ENCODE measurements around the gene JPH3. TPM values are rescaled to one million over a fixed set of nuclear protein-coding genes. Genes with fewer than 3 reads are reported as not detected.

The JPH3 gene
- total RNA-seq, 2 experiments from 2014 or later = 0.07 to 0.14 TPM

DNA sequence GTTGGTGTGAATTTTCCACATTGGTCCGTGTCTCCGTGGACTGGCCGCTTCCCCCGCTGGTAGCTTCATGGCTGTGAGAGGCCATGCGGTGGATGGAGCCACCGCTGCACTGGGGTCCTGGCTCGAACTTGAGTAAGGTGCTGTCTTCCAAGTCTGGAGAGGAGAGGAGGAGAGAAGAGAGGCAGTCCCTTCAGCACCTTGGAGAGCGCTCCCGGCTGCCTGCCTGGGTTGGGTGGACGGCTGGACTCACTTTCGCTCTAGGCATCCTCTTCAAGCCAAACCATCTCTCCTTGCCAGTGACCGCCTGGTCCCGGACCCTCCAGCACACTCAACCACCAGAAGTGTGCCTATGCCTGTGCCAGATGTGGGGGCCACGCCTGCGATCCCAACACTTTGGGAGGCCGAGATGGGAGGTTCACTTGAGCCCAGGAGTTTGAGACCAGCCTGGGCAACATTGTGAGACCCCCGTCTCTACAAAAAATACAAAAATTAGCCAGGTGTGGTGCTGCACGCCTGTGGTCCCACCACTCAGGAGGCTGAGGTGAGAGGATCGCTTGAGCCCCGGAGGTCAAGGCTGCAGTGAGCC is 6.2 kb downstream of the JPH3 start:
- Mint-ChIP-seq H3K4me1 (ENCODE audit: low read depth) (peaks cover 6% of the 10 kb centered on the region), H3K4me3 (no peak overlapping the region), H3K36me3 (ENCODE audit: low read depth) (no peaks in the 10 kb centered on the region), H3K27me3 (ENCODE audit: low read depth) (peaks cover 28% of the 10 kb centered on the region), H3K27ac (no peak overlapping the region), H3K9me3 (no peaks in the 10 kb centered on the region)
- peak; percentile 70 for DNase-seq
- CTCF ChIA-PET = interaction anchor here (0.6 kb wide), 1 partner anchor 69 kb away, joined by 3 read pairs; no protein-coding TSS in a partner anchor
- intact Hi-C loops (cut with micrococcal nuclease) = no loop called here

DNA sequence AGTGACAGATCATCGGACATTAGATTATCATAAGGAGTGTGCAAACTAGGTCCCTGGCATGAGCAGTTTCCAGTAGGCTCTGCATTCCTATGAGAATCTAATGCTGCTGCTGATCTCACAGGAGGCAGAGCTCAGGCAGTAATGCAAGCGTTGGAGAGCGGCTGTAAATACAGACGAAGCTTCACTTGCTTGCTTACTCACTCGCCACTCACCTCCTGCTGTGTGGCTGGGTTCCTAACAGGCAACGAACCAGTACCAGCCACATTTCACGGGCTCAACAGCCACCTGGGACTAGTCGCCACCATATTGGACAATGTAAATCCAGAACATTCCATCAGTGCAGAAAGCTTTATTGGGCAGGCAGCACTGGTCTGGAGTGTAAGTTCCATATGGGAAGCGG is 7.7 kb downstream of the JPH3 start:
- Mint-ChIP-seq H3K4me1 (ENCODE audit: low read depth) (no peaks in the 10 kb centered on the region), H3K36me3 (ENCODE audit: low read depth) (no peaks in the 10 kb centered on the region), H3K27ac (no peak overlapping the region), H3K27me3 (ENCODE audit: low read depth) (peaks cover 16% of the 10 kb centered on the region), H3K9me3 (no peaks in the 10 kb centered on the region), H3K4me3 (no peak overlapping the region)
- CTCF ChIA-PET = no interaction called here
- intact Hi-C loops (cut with micrococcal nuclease) = no loop called here
- DNase-seq = no peak

DNA sequence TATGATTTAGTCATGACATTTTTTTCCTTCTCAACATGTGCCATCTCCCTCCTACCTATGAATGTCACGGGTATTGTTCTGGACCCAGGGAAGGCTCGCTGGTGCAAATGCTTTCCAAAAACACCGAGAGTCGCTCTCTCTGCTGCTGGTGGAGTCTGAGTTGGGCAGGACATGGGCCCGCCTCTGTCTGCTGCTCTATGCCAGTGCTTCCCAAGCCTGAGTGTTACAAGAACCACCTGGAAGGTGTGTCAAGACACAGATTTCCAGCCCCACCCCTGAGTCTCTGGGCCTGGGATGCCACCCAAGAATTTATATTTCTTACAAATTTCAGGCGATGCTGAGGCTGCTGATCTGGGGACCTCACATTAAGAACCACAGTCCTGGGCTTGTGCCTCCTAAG is 9.1 kb downstream of the JPH3 start:
- intact Hi-C loops (cut with micrococcal nuclease) = no loop called here
- Mint-ChIP-seq H3K36me3 (ENCODE audit: low read depth) (no peaks in the 10 kb centered on the region), H3K27me3 (ENCODE audit: low read depth) (peaks cover 8% of the 10 kb centered on the region)

GRCh38 chr16:87613961-87614360 is 11.7 kb downstream of the JPH3 start:
- CTCF ChIA-PET = no interaction called here
- no peaks in the 10 kb centered on the region for H3K4me1 Mint-ChIP-seq (ENCODE audit: low read depth)
- H3K27me3 Mint-ChIP-seq (ENCODE audit: low read depth) = peaks cover 5% of the 10 kb centered on the region
- DNase-seq = no peak
- no peaks in the 10 kb centered on the region for H3K9me3 Mint-ChIP-seq
- no peaks in the 10 kb centered on the region for H3K36me3 Mint-ChIP-seq (ENCODE audit: low read depth)
- no peak overlapping the region for H3K4me3 Mint-ChIP-seq
- H3K27ac Mint-ChIP-seq = no peak overlapping the region
- intact Hi-C loops (cut with micrococcal nuclease) = no loop called here

More for the DNA sequence above, 9.1 kb downstream of the JPH3 start:
- DNase-seq = no peak
- Mint-ChIP-seq H3K9me3 (no peaks in the 10 kb centered on the region), H3K4me1 (ENCODE audit: low read depth) (no peaks in the 10 kb centered on the region), H3K27ac (no peak overlapping the region), H3K4me3 (no peak overlapping the region)
- CTCF ChIA-PET = no interaction called here

GRCh38 chr16:87615621-87616041 is 13.3 kb downstream of the JPH3 start:
- H3K36me3 Mint-ChIP-seq (ENCODE audit: low read depth) = no peaks in the 10 kb centered on the region
- H3K27ac Mint-ChIP-seq = no peak overlapping the region
- DNase-seq = no peak
- H3K4me1 Mint-ChIP-seq (ENCODE audit: low read depth) = no peaks in the 10 kb centered on the region
- peaks cover 12% of the 10 kb centered on the region for H3K27me3 Mint-ChIP-seq (ENCODE audit: low read depth)
- CTCF ChIA-PET = no interaction called here
- no peaks in the 10 kb centered on the region for H3K9me3 Mint-ChIP-seq
- intact Hi-C loops (cut with micrococcal nuclease) = no loop called here
- H3K4me3 Mint-ChIP-seq = no peak overlapping the region

DNA sequence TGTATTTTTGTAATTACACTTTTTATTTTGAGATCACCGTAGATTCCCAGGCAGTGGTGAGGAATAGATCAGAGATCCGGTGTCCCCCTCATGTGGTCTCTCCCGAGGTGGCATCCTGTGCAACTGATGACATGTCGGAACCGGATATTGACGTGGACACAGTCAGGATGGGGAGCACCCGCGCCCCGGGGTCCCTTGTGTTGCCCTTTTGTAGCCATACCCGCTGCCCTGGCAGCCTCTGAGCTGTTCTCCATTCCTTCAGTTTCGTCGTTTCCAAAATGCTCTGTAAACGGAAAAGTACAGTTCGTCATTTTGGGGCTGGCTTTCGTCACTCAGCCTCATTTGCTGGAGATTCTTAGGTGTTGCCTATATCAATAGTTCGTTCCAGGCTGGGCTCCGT is 14.2 kb downstream of the JPH3 start:
- no peak overlapping the region for H3K4me3 Mint-ChIP-seq
- H3K36me3 Mint-ChIP-seq (ENCODE audit: low read depth) = no peaks in the 10 kb centered on the region
- H3K9me3 Mint-ChIP-seq = no peaks in the 10 kb centered on the region
- H3K27ac Mint-ChIP-seq = no peak overlapping the region
- intact Hi-C loops (cut with micrococcal nuclease) = no loop called here
- no peaks in the 10 kb centered on the region for H3K4me1 Mint-ChIP-seq (ENCODE audit: low read depth)
- peaks cover 12% of the 10 kb centered on the region for H3K27me3 Mint-ChIP-seq (ENCODE audit: low read depth)
- DNase-seq = no peak
- CTCF ChIA-PET = no interaction called here

GRCh38 chr16:87618216-87618615 is 15.9 kb downstream of the JPH3 start:
- intact Hi-C loops (cut with micrococcal nuclease) = no loop called here
- Mint-ChIP-seq H3K27ac (no peak overlapping the region), H3K36me3 (ENCODE audit: low read depth) (no peaks in the 10 kb centered on the region), H3K4me3 (no peak overlapping the region), H3K4me1 (ENCODE audit: low read depth) (no peaks in the 10 kb centered on the region), H3K9me3 (no peaks in the 10 kb centered on the region), H3K27me3 (ENCODE audit: low read depth) (peaks cover 12% of the 10 kb centered on the region)
- CTCF ChIA-PET = no interaction called here
- DNase-seq = no peak

DNA sequence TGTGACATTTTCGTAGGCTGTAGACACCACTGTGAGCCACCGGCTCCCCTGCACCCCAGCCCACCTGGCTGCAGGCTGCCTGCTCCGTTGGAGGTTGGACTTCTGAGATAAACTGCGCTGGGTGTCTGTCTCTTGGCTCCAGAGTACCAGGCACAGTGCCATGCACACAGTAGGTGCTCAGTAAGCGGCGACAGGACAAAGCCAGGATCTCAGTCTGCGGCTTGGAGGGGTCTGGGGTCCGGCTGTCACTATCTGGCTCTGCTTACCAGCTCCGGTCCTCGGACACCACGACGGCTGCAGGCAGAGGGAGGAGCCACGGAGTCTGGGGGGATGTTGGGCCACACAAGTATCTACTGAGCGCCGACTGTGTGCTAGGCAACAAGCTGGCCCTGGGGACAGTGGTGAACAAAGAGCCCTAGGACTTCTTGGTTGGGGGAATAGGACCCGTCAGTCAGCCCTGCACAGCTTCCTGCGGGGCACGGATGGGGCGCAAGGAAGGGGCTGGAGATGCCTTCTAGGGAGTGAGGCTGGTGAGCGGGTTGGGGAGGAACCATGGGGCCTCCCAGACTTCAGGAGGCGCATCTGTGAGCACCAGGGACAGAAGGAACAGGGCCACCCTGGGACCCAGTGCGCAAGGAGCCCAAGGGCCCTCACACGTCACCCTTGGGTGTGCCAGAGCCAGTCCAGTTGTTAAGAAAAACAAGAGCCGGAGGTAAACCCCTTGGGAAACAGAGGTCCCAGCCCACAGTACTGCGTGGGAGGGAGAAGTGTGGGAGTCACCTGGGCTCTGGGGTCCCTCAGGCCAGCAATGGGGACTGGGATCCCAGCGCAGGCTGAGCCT is 17.3 kb downstream of the JPH3 start:
- H3K27me3 Mint-ChIP-seq (ENCODE audit: low read depth) = peaks cover 12% of the 10 kb centered on the region
- H3K27ac Mint-ChIP-seq = no peak overlapping the region
- no peaks in the 10 kb centered on the region for H3K36me3 Mint-ChIP-seq (ENCODE audit: low read depth)
- no peak overlapping the region for H3K4me3 Mint-ChIP-seq
- no peaks in the 10 kb centered on the region for H3K4me1 Mint-ChIP-seq (ENCODE audit: low read depth)
- H3K9me3 Mint-ChIP-seq = no peaks in the 10 kb centered on the region
- no peak for DNase-seq
- intact Hi-C loops (cut with micrococcal nuclease) = no loop called here
- CTCF ChIA-PET = interaction anchor here (0.6 kb wide), 2 partner anchors 24 to 322 kb away, joined by 3 to 4 read pairs; no protein-coding TSS in a partner anchor

DNA sequence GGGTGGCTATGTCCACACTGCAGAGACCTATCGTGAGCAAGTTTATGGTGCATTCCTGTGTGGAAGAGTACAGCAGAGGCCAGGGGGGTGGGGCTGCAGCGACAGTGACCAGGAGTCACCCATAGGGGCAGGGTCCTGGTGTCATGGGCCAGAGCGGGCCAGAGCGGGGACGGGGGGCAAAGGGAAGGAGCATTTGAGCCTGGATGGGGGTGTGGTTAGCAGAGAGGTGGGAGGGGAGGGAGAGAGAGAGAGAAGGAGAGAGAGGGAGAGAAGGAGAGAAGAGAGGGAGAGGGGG is 17.8 kb downstream of the JPH3 start:
- H3K36me3 Mint-ChIP-seq (ENCODE audit: low read depth) = no peaks in the 10 kb centered on the region
- peaks cover 12% of the 10 kb centered on the region for H3K27me3 Mint-ChIP-seq (ENCODE audit: low read depth)
- H3K27ac Mint-ChIP-seq = no peak overlapping the region
- no peaks in the 10 kb centered on the region for H3K9me3 Mint-ChIP-seq
- CTCF ChIA-PET = interaction anchor here (0.6 kb wide), 1 partner anchor 15 kb away, joined by 3 read pairs; no protein-coding TSS in a partner anchor
- no peak overlapping the region for H3K4me3 Mint-ChIP-seq
- no peaks in the 10 kb centered on the region for H3K4me1 Mint-ChIP-seq (ENCODE audit: low read depth)
- intact Hi-C loops (cut with micrococcal nuclease) = no loop called here
- DNase-seq = no peak

DNA sequence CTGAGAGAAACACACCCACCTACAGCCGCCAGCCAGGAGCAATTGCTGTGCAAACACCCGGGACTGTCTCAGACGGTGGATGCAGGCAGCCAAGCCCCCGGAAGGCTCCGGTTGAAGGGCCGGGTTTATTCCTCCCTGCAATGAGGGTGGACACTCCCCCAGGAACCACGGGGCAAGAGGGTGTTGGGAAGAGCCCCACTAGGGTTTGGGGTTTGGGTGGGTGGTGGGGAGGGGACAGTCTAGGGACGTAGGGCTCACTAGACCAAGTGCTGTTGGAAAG is 19.2 kb downstream of the JPH3 start:
- Mint-ChIP-seq H3K4me3 (no peak overlapping the region), H3K27ac (no peak overlapping the region), H3K36me3 (ENCODE audit: low read depth) (no peaks in the 10 kb centered on the region), H3K4me1 (ENCODE audit: low read depth) (no peaks in the 10 kb centered on the region), H3K9me3 (no peaks in the 10 kb centered on the region), H3K27me3 (ENCODE audit: low read depth) (peaks cover 12% of the 10 kb centered on the region)
- CTCF ChIA-PET = no interaction called here
- intact Hi-C loops (cut with micrococcal nuclease) = no loop called here
- DNase-seq = no peak

GRCh38 chr16:87621976-87622713 is 19.8 kb downstream of the JPH3 start:
- Mint-ChIP-seq H3K4me3 (no peak overlapping the region), H3K27ac (no peak overlapping the region), H3K4me1 (ENCODE audit: low read depth) (no peaks in the 10 kb centered on the region), H3K27me3 (ENCODE audit: low read depth) (peaks cover 12% of the 10 kb centered on the region), H3K9me3 (no peaks in the 10 kb centered on the region), H3K36me3 (ENCODE audit: low read depth) (no peaks in the 10 kb centered on the region)
- DNase-seq = no peak
- CTCF ChIA-PET = interaction anchor here (0.7 kb wide), 1 partner anchor 8 kb away, joined by 3 read pairs; no protein-coding TSS in a partner anchor
- intact Hi-C loops (cut with micrococcal nuclease) = no loop called here

DNA sequence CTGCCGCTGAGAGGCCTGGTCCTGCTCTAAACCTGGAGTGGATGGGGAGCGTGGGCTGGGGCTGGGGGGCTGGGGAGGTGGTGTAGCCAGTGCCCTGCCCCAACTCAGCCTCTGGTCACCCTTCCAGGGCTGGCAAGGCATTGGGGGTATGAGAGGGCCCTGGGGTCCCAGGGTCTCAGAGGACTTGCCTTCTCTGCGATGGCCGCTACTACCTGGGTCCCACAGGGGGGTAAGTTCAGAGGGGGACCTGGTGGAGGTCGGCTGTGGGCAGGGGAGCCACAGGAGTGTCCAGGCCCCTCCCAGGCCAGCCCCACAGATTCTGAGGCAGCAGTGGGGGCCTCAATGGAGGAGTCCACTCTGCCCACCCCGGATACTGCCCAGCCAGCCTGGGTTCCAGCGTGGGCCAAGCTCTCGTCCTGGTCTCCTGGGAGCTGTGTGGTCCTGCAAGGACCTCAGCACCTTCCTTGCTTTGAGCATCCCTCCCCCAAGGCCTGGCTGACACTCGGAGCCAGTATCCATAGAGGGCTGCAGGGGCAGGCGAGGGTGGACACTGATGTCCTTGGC is 20.5 kb downstream of the JPH3 start:
- Mint-ChIP-seq H3K36me3 (ENCODE audit: low read depth) (no peaks in the 10 kb centered on the region), H3K4me3 (no peak overlapping the region), H3K27ac (no peak overlapping the region), H3K4me1 (ENCODE audit: low read depth) (no peaks in the 10 kb centered on the region), H3K27me3 (ENCODE audit: low read depth) (peaks cover 7% of the 10 kb centered on the region), H3K9me3 (no peaks in the 10 kb centered on the region)
- CTCF ChIA-PET = interaction anchor here (0.7 kb wide), 1 partner anchor 8 kb away, joined by 3 read pairs; no protein-coding TSS in a partner anchor
- intact Hi-C loops (cut with micrococcal nuclease) = no loop called here
- DNase-seq = no peak
